ENCODE data around the gene MMP8.

Gene MMP8

GRCh38 chr11:102719620-102720277, 5.0 kb downstream of the MMP8 start:
- DNase-seq = no peak

DNA sequence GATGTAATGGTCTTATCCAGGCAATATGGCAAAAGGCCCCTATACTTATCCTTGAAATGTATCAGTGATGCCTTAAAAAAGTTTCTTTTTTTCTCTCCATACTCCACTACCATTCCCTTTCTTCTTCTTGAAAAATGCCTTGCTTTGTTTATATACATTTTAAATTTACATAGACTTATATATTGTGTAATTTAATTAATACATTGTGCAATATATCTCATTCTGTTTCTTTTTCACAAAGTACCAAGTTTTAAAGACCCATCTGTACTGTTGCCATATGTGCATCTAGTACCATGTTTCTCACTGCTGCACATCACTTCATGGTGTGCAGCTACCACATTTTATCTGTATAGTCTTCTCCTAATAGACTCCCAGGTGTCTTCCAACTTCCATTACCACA, 7.5 kb downstream of the MMP8 start:
- no peak for DNase-seq

DNA sequence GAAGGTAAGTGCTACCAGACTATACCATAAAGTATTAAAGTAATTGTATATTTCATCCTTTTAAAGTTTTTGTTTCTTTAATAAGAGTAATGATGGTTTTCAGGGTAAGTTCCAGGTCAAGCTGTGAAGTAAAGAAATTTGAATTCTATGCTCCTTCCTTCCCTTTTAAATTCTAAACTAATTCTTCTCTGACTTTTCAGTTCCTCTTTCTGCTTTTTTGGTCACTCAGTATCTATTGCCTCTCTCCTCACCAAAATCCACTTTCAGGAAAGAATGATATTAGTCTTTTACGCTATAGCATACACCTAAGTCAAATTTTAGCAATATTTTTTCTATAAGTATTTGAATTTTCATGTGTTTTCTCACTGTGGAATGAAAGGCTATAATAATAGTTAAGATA, 8.2 kb downstream of the MMP8 start:
- DNase-seq = no peak

GRCh38 chr11:102712137-102712536, 12.6 kb downstream of the MMP8 start:
- no peak for DNase-seq

DNA sequence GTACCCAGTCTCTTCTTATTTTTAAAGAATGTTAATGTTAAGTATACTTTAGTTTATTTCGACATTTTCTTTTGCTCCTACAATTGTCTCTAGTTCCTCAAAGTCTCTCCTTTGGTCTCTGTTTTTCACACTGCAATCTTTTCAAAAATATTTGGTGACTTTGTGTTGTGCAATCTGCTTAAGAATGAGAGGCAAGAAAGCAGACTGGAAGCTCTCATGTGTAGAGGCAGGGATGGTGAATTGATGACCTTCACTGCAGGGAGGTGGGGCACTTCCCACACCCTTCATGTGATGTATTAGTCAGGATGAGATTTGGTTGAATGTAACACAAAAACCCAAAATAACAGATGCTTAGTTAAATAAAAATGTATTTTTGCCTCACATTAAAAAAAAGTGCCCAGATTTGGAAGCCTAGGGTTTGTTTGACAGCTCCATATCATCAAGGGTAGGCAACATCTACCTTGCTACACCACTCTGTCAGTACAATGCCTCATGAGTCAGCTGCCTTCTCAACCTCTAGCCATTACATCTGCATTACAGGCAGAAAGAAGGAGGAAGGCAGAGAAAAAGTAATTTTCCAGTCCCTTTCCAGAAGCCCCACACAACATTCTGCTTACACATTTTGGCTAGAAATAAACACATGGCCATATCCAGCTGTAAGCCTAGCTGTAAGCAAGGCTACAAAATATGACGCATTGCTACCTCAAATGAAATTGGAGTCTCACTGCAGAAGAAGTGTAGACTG, 15.4 kb downstream of the MMP8 start:
- no peak for DNase-seq

- no peak for DNase-seq
Measured at GRCh38 chr11:102708654-102709053, 16.1 kb downstream of the MMP8 start.

GRCh38 chr11:102705626-102706025, 19.1 kb downstream of the MMP8 start, which contains the start of gene MMP27:
Gene MMP27 (minus strand): TSS chr11:102705769. CDS start chr11:102705714, 55 bp downstream.
- DNase-seq = no peak

DNA sequence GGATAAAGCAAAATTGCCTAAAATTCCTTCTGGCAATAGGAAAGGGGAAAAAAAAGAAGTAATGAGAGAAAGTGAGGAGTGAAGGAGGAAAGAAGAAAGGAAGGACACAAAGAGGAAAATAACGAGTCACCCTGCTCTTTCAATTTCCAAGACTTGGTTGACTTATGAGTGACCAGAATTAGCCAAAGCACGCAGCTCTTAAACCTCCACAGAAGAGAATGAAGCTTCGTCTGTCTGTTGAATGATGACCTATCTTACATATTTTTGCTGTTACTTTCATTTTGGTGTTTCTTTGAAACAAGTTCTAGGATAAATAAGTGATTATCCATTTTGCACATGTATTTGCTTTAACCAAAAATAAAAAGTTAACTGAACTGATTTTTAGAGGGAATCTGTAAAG, 19.9 kb downstream of the MMP8 start:
- DNase-seq = no peak

GRCh38 chr11:102703826-102704493, 20.8 kb downstream of the MMP8 start:
- no peak for DNase-seq

DNA sequence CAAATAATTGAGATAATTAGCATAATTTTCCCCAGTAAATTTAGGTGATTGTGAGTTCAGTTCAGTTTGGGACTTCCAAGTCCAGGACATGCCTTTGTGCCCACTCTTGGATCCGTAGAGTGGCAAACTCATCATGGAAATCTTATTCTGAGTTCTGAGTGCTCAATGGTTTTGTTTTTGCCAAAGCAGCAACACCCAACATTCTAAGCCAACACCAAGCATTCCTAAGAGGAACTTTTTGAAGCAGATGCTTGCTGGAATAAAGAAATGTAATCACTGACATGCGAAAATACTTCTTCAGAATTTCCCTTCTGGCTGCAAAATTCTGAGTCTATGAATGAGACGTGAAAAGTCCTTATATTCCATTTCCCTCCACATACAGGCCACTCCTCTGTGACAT, 29.6 kb downstream of the MMP8 start:
- no peak for DNase-seq

- DNase-seq = no peak
Measured at GRCh38 chr11:102685754-102686153, 39.0 kb downstream of the MMP8 start.

DNA sequence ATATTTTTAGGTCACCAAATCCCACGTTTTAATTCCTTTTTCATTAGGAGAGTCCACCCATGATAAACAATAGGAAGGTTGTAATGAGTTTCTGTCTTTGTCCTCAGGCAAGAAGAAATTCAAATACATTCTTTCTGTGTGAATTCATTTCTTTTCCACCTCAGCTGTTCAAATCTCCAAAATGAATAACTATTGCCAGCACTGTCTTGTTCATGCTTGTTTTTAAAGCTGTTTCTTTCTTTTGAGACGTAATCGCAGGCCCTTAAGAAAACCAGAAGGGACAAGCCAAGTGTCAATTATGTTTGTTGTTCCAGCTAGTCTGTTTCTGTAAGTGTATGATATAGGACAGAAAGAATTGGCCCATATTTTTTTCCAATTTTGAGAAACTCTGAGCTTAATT, 39.4 kb downstream of the MMP8 start:
- no peak for DNase-seq

DNA sequence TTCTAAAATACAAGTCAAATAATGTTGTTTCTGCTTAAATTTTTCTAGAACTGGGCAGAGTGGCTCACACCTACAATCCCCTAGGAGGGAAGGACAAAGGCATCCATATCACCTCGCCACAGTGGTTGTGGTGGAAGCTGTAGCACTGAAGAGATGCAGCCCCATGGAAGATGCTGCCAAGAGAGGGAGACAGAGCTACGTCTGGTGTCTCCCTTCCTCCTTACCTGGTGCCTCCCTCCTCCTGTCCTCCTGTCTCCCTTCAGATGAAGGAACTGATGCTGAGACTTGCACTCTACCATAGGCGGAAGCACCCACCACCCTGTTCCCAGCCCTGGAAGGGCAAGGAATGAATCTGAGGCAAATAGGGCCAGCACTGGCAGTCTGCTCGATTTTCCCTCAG, 41.5 kb downstream of the MMP8 start:
- DNase-seq = no peak

- DNase-seq = no peak
Measured at GRCh38 chr11:102680945-102681344, 43.8 kb downstream of the MMP8 start.

- DNase-seq = no peak
Measured at GRCh38 chr11:102678022-102678421, 46.7 kb downstream of the MMP8 start.

DNA sequence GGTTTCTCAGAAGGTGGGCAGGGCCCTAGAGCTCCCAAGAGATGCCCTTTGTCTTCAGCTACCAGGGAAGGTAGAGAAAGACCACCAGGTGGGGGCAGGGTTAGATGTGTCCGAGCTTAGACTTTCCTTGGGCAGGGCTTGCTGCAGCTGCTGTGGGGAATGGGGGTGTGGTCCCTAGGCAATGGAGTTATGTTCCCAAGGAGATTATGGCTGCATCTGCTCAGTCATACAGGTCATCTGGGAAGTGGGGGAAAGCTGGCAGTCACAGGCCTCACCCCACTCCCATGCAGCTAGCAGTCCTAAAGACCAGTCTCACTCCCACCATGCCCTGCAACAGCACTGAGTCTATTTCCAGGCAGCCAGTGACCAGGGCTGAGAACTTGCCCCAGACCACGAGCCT, 48.7 kb downstream of the MMP8 start:
- no peak for DNase-seq

- DNase-seq = no peak
Measured at GRCh38 chr11:102669664-102670063, 55.1 kb downstream of the MMP8 start.

DNA sequence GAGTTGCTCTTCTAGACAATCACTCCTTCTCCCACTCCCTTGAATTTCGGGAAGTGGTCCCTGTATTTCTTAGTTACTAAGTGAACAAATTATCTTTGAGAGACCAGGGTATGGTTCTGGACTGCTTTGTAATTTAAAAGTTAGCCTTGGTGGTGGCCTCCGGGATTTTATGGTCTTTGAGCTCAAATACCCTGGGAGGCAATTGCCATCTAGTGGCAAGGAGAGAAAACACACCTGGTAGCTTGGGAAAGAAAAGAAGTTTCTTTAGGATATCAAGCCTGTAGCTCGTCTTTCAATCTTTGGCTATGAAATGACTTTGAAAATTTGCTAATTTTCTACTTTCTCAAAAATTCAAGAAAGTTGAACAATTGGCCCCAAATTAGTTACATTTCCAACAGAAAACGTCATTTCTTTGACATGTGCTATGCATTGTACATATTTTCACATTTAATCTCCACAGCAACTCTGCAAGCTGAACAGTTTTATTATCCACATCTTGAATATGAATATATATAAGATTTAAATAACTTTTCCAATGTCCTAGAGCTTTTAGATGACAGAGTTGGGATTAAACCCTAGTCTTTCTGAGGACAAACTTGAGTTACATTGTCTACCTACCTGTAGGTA, 58.3 kb downstream of the MMP8 start:
- no peak for DNase-seq

- DNase-seq = no peak
Measured at GRCh38 chr11:102664001-102664752, 60.6 kb downstream of the MMP8 start.

GRCh38 chr11:102662607-102663006, 62.1 kb downstream of the MMP8 start:
- no peak for DNase-seq
